CD4-positive, alpha-beta T cell treated with Interleukin-6 for 4 hours (primary cell): Measurements from ENCODE around the gene CKMT2.

Source experiments
- DNase-seq: peaks from one replicate; pipeline ENCODE4 v3.0.0-alpha.2; 2020; ENCODE audit warnings: mixed read lengths

The CKMT2 gene

GRCh38 chr5:81219389-81219788 lies 13.7 kb upstream of the CKMT2 start:
- no peak for DNase-seq

GRCh38 chr5:81222285-81222684 lies 10.8 kb upstream of the CKMT2 start:
- no peak for DNase-seq

GRCh38 chr5:81225463-81225862 lies 7.7 kb upstream of the CKMT2 start:
- no peak for DNase-seq

- DNase-seq, result no peak
Observed at GRCh38 chr5:81226286-81226685, 6.8 kb upstream of the CKMT2 start.

- no peak for DNase-seq
Observed at GRCh38 chr5:81226949-81227348, 6.2 kb upstream of the CKMT2 start.

GRCh38 chr5:81228084-81228483 lies 5.0 kb upstream of the CKMT2 start:
- DNase-seq, result no peak

GRCh38 chr5:81230416-81230815 lies 2.7 kb upstream of the CKMT2 start:
- DNase-seq, result no peak

GRCh38 chr5:81232464-81233079 lies 550 bp upstream of the CKMT2 start:
- DNase-seq, result no peak

- DNase-seq, result no peak
Observed at GRCh38 chr5:81234299-81234698, 1.2 kb downstream of the CKMT2 start.

GRCh38 chr5:81234801-81235200 lies 1.7 kb downstream of the CKMT2 start:
- no peak for DNase-seq

GRCh38 chr5:81235287-81236072 lies 2.4 kb downstream of the CKMT2 start:
- DNase-seq, result no peak

- DNase-seq, result no peak
Observed at GRCh38 chr5:81238460-81238859, 5.3 kb downstream of the CKMT2 start.

GRCh38 chr5:81239613-81240012 lies 6.5 kb downstream of the CKMT2 start:
- DNase-seq, result no peak

- DNase-seq, result no peak
Observed at GRCh38 chr5:81241001-81241400, 7.9 kb downstream of the CKMT2 start.

GRCh38 chr5:81241961-81242648 lies 9.0 kb downstream of the CKMT2 start:
- DNase-seq, result no peak

GRCh38 chr5:81242906-81243436 lies 9.8 kb downstream of the CKMT2 start:
- no peak for DNase-seq

GRCh38 chr5:81244451-81244850 lies 11.3 kb downstream of the CKMT2 start:
- DNase-seq, result no peak

- no peak for DNase-seq
Observed at GRCh38 chr5:81245871-81246235, 12.7 kb downstream of the CKMT2 start.

- no peak for DNase-seq
Observed at GRCh38 chr5:81246697-81247096, 13.6 kb downstream of the CKMT2 start.

- no peak for DNase-seq
Observed at GRCh38 chr5:81247441-81247972, 14.4 kb downstream of the CKMT2 start.

- DNase-seq, result no peak
Observed at GRCh38 chr5:81249240-81249639, 16.1 kb downstream of the CKMT2 start.

GRCh38 chr5:81250004-81250403 lies 16.9 kb downstream of the CKMT2 start:
- DNase-seq, result no peak

GRCh38 chr5:81251922-81252321 lies 18.8 kb downstream of the CKMT2 start:
- no peak for DNase-seq

- DNase-seq, result no peak
Observed at GRCh38 chr5:81252904-81253303, 19.8 kb downstream of the CKMT2 start.
